Endothelial cell of umbilical vein (primary cell): Measurements from ENCODE around the gene HDAC4.

ENCODE experiments used
- POLR2AphosphoS5 ChIP-seq: IDR thresholded peaks from 2 replicates; pipeline ENCODE4 v1.6.1; 2012; ENCODE audit warnings: low read depth, mild to moderate bottlenecking, control low read depth, low read length, moderate library complexity; ENCODE audit not compliant: insufficient read depth
- TF ChIP-seq, protein P1 (sequence below), 2 donors: IDR thresholded peaks; 1 replicate in 1 of 2; 2 replicates in 1 of 2; pipeline ENCODE4 v1.5.1; 2011; ENCODE audit warnings: low read length in 2 of 2, mild to moderate bottlenecking in 2 of 2, moderate library complexity in 2 of 2, control low read depth in 1 of 2, inconsistent platforms in 1 of 2, low read depth in 1 of 2; ENCODE audit not compliant: insufficient read depth in 1 of 2; ENCODE audit errors: extremely low read depth in 1 of 2

DNA sequence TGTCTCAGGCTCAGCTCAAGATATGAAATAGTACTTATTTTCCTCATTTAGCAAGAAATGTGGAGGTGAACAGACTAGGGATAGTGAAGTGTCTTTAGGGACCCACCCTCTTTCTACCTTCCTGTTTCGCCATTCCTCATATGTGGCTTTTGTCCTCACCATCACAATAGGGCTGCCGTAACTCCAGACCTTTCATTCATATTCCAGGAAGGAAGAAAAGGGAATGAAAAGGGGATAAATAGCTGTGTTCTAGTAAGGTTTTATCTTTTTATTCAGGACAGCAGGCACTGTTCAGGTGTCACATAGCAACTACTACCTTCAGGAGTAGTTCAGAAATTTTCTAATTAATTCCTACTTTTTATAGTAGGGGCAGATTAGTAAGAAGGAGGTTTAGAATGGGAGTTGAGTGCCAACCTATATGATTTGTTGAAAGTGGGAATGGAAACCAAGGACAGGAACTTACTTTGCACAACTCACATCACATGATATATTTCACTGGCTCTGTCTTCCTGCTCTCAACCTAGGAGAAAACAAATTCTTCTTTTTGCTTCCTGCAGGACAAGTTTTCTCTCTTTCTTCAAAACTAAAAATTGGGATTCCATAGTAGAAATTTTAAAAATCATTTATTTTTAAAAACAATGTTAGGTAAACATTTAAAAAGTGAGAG lies 36.0 kb upstream of the HDAC4 start:
- TF ChIP-seq, protein P1, sequence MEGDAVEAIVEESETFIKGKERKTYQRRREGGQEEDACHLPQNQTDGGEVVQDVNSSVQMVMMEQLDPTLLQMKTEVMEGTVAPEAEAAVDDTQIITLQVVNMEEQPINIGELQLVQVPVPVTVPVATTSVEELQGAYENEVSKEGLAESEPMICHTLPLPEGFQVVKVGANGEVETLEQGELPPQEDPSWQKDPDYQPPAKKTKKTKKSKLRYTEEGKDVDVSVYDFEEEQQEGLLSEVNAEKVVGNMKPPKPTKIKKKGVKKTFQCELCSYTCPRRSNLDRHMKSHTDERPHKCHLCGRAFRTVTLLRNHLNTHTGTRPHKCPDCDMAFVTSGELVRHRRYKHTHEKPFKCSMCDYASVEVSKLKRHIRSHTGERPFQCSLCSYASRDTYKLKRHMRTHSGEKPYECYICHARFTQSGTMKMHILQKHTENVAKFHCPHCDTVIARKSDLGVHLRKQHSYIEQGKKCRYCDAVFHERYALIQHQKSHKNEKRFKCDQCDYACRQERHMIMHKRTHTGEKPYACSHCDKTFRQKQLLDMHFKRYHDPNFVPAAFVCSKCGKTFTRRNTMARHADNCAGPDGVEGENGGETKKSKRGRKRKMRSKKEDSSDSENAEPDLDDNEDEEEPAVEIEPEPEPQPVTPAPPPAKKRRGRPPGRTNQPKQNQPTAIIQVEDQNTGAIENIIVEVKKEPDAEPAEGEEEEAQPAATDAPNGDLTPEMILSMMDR (IDR thresholded peaks at IDR 0.05; ENCODE audit: extremely low read depth in 1 of 2, insufficient read depth in 1 of 2, low read depth in 1 of 2, low read length in 2 of 2) = no peak
- no peak for TF ChIP-seq POLR2AphosphoS5
